ENCODE measurements around the gene ZBTB20. TPM values are rescaled to one million over a fixed set of nuclear protein-coding genes. Genes with fewer than 3 reads are reported as not detected.
A peak's percentile ranks its signal among the peaks of the same experiment; 100 is the strongest.

ZBTB20 gene
- total and polyA plus RNA-seq, 7 donors: 0.40 to 74.9 (median 41.7) TPM

GRCh38 chr3:114400371-114400770, 746.7 kb downstream of the ZBTB20 start:
- H3K27ac ChIP-seq: peak overlapping the region; percentile 31
- H3K36me3 ChIP-seq (ENCODE audit: insufficient read depth in 1 of 2, low read depth in 1 of 2): peaks cover 0 to 3% of the 10 kb centered on the region in 2 donors
- H3K9me3 ChIP-seq: no peaks in the 10 kb centered on the region
- intact Hi-C loops (cut with DNase I): no loop called here
- H3K27me3 ChIP-seq (ENCODE audit: insufficient read depth in 3 of 3, low read length in 2 of 3): no peaks in the 10 kb centered on the region
- peaks cover 48% of the 10 kb centered on the region for H3K4me1 ChIP-seq
- DNase-seq (no peak), ATAC-seq (peak in 2 of 4 donors; percentile 8 to 9)
- WGBS, 3 donors: 39 to 66% (median 44%) methylated on average over 4 of the region's 4 CpGs
- H3K4me3 ChIP-seq: peak overlapping the region; percentile 15
- no peak for TF ChIP-seq CTCF (IDR thresholded peaks at IDR 0.05)

GRCh38 chr3:114394551-114394950, 752.5 kb downstream of the ZBTB20 start:
- Histone ChIP-seq H3K36me3 (ENCODE audit: insufficient read depth in 1 of 2, low read depth in 1 of 2) (no peaks in the 10 kb centered on the region), H3K27ac (peak overlapping the region; percentile 28), H3K27me3 (ENCODE audit: insufficient read depth in 3 of 3, low read length in 2 of 3) (no peaks in the 10 kb centered on the region), H3K4me1 (peaks cover 41% of the 10 kb centered on the region), H3K4me3 (no peak overlapping the region), H3K9me3 (no peaks in the 10 kb centered on the region)
- DNase-seq: no peak
- intact Hi-C loops (cut with DNase I): loop anchor here in 1 of 2 donors (5.0 kb wide), 1 partner anchor 927 kb away; no protein-coding TSS in a partner anchor
- peak; percentile 38 to 61 (median 50) for ATAC-seq
- WGBS, 3 donors: 19 to 43% (median 24%) methylated on average over 2 of the region's 2 CpGs
- no peak for TF ChIP-seq CTCF (IDR thresholded peaks at IDR 0.05)

GRCh38 chr3:114393367-114394072, 753.6 kb downstream of the ZBTB20 start:
- Histone ChIP-seq H3K9me3 (no peaks in the 10 kb centered on the region), H3K4me3 (no peak overlapping the region), H3K27ac (no peak overlapping the region), H3K4me1 (peaks cover 40% of the 10 kb centered on the region), H3K36me3 (ENCODE audit: insufficient read depth in 1 of 2, low read depth in 1 of 2) (peaks cover 0 to 7% of the 10 kb centered on the region in 2 donors), H3K27me3 (ENCODE audit: insufficient read depth in 3 of 3, low read length in 2 of 3) (no peaks in the 10 kb centered on the region)
- TF ChIP-seq CTCF (IDR thresholded peaks at IDR 0.05): no peak
- 53 to 60% (median 54%) methylated on average over 7 of the region's 7 CpGs for WGBS, 3 donors
- intact Hi-C loops (cut with DNase I): loop anchor here in 1 of 2 donors (5.0 kb wide), 1 partner anchor 926 kb away; no protein-coding TSS in a partner anchor
- ATAC-seq (peak in 2 of 4 donors; percentile 49 to 64), DNase-seq (no peak)

GRCh38 chr3:114392831-114393230, 754.3 kb downstream of the ZBTB20 start:
- ATAC-seq (no peak), DNase-seq (no peak)
- TF ChIP-seq CTCF (IDR thresholded peaks at IDR 0.05): no peak
- H3K36me3 ChIP-seq (ENCODE audit: insufficient read depth in 1 of 2, low read depth in 1 of 2): peaks cover 0 to 13% of the 10 kb centered on the region in 2 donors
- no peak overlapping the region for H3K4me3 ChIP-seq
- intact Hi-C loops (cut with DNase I): loop anchor here in 1 of 2 donors (5.0 kb wide), 1 partner anchor 926 kb away; no protein-coding TSS in a partner anchor
- no peaks in the 10 kb centered on the region for H3K27me3 ChIP-seq (ENCODE audit: insufficient read depth in 3 of 3, low read length in 2 of 3)
- H3K4me1 ChIP-seq: peaks cover 34% of the 10 kb centered on the region
- 98% methylated on average over 2 of the region's 2 CpGs for WGBS, 3 donors
- no peaks in the 10 kb centered on the region for H3K9me3 ChIP-seq
- peak overlapping the region; percentile 7 for H3K27ac ChIP-seq

Data from psoas muscle (tissue), 8 donors.